Naive B cell (primary cell): ENCODE data around the gene OR52N2. TPM values are rescaled to one million over a fixed set of nuclear protein-coding genes. Genes with fewer than 3 reads are reported as not detected.

Experiments used
- ATAC-seq, 2 donors: fragments of 150-1000 bp; cut with Tn5 transposase; 2 replicates each; pipeline ENCODE4 v1.10.0; 2021; ENCODE audit warnings: low read depth in 2 of 2, mild to moderate bottlenecking in 2 of 2, moderate library complexity in 2 of 2
- DNase-seq: peaks from one replicate; pipeline ENCODE4 v3.0.0; 2022
- H3K27ac Mint-ChIP-seq, 6 donors: one replicate each; pipeline ENCODE4 v1.8.0; 2020 to 2022; ENCODE audit warnings: mild to moderate bottlenecking in 6 of 6, mixed read lengths in 6 of 6, moderate library complexity in 5 of 6, inconsistent platforms in 2 of 6
- H3K27me3 Mint-ChIP-seq, 3 donors: one replicate each; pipeline ENCODE4 v1.8.0; 2021 to 2022; ENCODE audit warnings: mixed read lengths in 3 of 3, mild to moderate bottlenecking in 1 of 3
- H3K36me3 Mint-ChIP-seq, 2 donors: one replicate each; pipeline ENCODE4 v1.8.0; 2020 to 2022; ENCODE audit warnings: mixed read lengths in 2 of 2, inconsistent platforms in 1 of 2, mild to moderate bottlenecking in 1 of 2
- H3K4me1 Mint-ChIP-seq, 3 donors: one replicate each; pipeline ENCODE4 v1.8.0; 2020 to 2022; ENCODE audit warnings: mixed read lengths in 3 of 3, inconsistent platforms in 1 of 3, mild to moderate bottlenecking in 1 of 3, moderate library complexity in 1 of 3
- H3K4me3 Mint-ChIP-seq, 8 donors: one replicate each; pipeline ENCODE4 v1.8.0; 2020 to 2022; ENCODE audit warnings: mild to moderate bottlenecking in 8 of 8, mixed read lengths in 8 of 8, moderate library complexity in 8 of 8, inconsistent platforms in 2 of 8
- H3K9me3 Mint-ChIP-seq, 7 donors: one replicate each; pipeline ENCODE4 v1.8.0; 2020 to 2022; ENCODE audit warnings: mixed read lengths in 7 of 7, mild to moderate bottlenecking in 5 of 7, inconsistent platforms in 2 of 7, moderate library complexity in 1 of 7
- polyA plus RNA-seq, 6 donors: library from polyadenylated mRNA; unstranded; fragments of 300-500 nt; fragmentation: Illumina TruSeq; gene quantifications; one replicate each; pipeline ENCODE4 v1.2.3, GENCODE V29; 2021; ENCODE audit warnings: low read depth in 6 of 6

The OR52N2 gene
- polyA plus RNA-seq, 6 donors from 2014 or later, result not detected

- H3K27me3 Mint-ChIP-seq, result peaks cover 6 to 14% (median 13%) of the 10 kb centered on the region in 3 donors
- DNase-seq, result no peak
Observed at GRCh38 chr11:5833446-5833845, 24.7 kb downstream of the OR52N2 start.

GRCh38 chr11:5837695-5838094, 29.0 kb downstream of the OR52N2 start:
- Mint-ChIP-seq H3K27me3 (peaks cover 10 to 34% (median 24%) of the 10 kb centered on the region in 3 donors), H3K36me3 (no peaks in the 10 kb centered on the region), H3K9me3 (peaks cover 0 to 18% (median 6%) of the 10 kb centered on the region in 7 donors), H3K4me1 (no peaks in the 10 kb centered on the region), H3K4me3 (no peak overlapping the region), H3K27ac (no peak overlapping the region)
- no peak for DNase-seq
- no peak for ATAC-seq

More at GRCh38 chr11:5833446-5833845, 24.7 kb downstream of the OR52N2 start:
- no peak for ATAC-seq
- Mint-ChIP-seq H3K9me3 (peaks cover 0 to 11% (median 2%) of the 10 kb centered on the region in 7 donors), H3K27ac (no peak overlapping the region), H3K36me3 (no peaks in the 10 kb centered on the region), H3K4me1 (no peaks in the 10 kb centered on the region), H3K4me3 (no peak overlapping the region)

- H3K4me1 Mint-ChIP-seq, result no peaks in the 10 kb centered on the region
- no peak within 1 kb of the TSS for H3K4me3 Mint-ChIP-seq
- DNase-seq, result no peak
- H3K9me3 Mint-ChIP-seq, result peaks cover 0 to 18% (median 6%) of the 10 kb centered on the region in 7 donors
- peaks cover 10 to 34% (median 24%) of the 10 kb centered on the region in 3 donors for H3K27me3 Mint-ChIP-seq
- no peaks in the 10 kb centered on the region for H3K36me3 Mint-ChIP-seq
- H3K27ac Mint-ChIP-seq, result no peak within 1 kb of the TSS
- ATAC-seq, result no peak
Observed at GRCh38 chr11:5841797-5842196, 33.1 kb downstream of the OR52N2 start, which contains the start of gene OR52E6. OR52E6 (minus strand) TSS chr11:5841897; CDS start chr11:5841897, 0 bp downstream.

GRCh38 chr11:5846701-5847100, 38.0 kb downstream of the OR52N2 start:
- Mint-ChIP-seq H3K27me3 (no peaks in the 10 kb centered on the region), H3K36me3 (no peaks in the 10 kb centered on the region), H3K9me3 (peaks cover 0 to 7% (median 0%) of the 10 kb centered on the region in 7 donors), H3K27ac (no peak overlapping the region), H3K4me1 (no peaks in the 10 kb centered on the region), H3K4me3 (no peak overlapping the region)
- ATAC-seq (no peak), DNase-seq (no peak)

- Mint-ChIP-seq H3K36me3 (no peaks in the 10 kb centered on the region), H3K4me1 (no peaks in the 10 kb centered on the region)
Observed at GRCh38 chr11:5847711-5848110, 39.0 kb downstream of the OR52N2 start.

GRCh38 chr11:5851002-5851401, 42.3 kb downstream of the OR52N2 start:
- Mint-ChIP-seq H3K27me3 (peaks cover 0 to 7% (median 0%) of the 10 kb centered on the region in 3 donors), H3K4me3 (no peak overlapping the region), H3K36me3 (no peaks in the 10 kb centered on the region), H3K9me3 (peaks cover 0 to 28% (median 5%) of the 10 kb centered on the region in 7 donors), H3K4me1 (no peaks in the 10 kb centered on the region), H3K27ac (no peak overlapping the region)
- no peak for DNase-seq
- no peak for ATAC-seq

More at GRCh38 chr11:5847711-5848110, 39.0 kb downstream of the OR52N2 start:
- DNase-seq (no peak), ATAC-seq (no peak)
- H3K27me3 Mint-ChIP-seq, result no peaks in the 10 kb centered on the region
- peaks cover 0 to 16% (median 3%) of the 10 kb centered on the region in 7 donors for H3K9me3 Mint-ChIP-seq
- no peak overlapping the region for H3K27ac Mint-ChIP-seq
- H3K4me3 Mint-ChIP-seq, result no peak overlapping the region

- DNase-seq (no peak), ATAC-seq (no peak)
- Mint-ChIP-seq H3K4me3 (no peak within 1 kb of the TSS), H3K27me3 (peaks cover 0 to 17% (median 4%) of the 10 kb centered on the region in 3 donors), H3K9me3 (peaks cover 0 to 13% (median 3%) of the 10 kb centered on the region in 7 donors), H3K4me1 (no peaks in the 10 kb centered on the region), H3K36me3 (no peaks in the 10 kb centered on the region), H3K27ac (no peak within 1 kb of the TSS)
Observed at GRCh38 chr11:5857590-5857989, 48.9 kb downstream of the OR52N2 start, which contains the start of gene OR52E8. OR52E8 (minus strand) TSS chr11:5857690; CDS start chr11:5857690, 0 bp downstream.

- ATAC-seq (no peak), DNase-seq (no peak)
Observed at GRCh38 chr11:5865826-5866225, 57.1 kb downstream of the OR52N2 start.

More at GRCh38 chr11:5865826-5866225, 57.1 kb downstream of the OR52N2 start:
- no peak overlapping the region for H3K4me3 Mint-ChIP-seq
- H3K4me1 Mint-ChIP-seq, result no peaks in the 10 kb centered on the region
- H3K27ac Mint-ChIP-seq, result no peak overlapping the region
- peaks cover 0 to 14% (median 8%) of the 10 kb centered on the region in 7 donors for H3K9me3 Mint-ChIP-seq
- peaks cover 0 to 4% of the 10 kb centered on the region in 2 donors for H3K36me3 Mint-ChIP-seq
- H3K27me3 Mint-ChIP-seq, result peaks cover 4 to 11% (median 8%) of the 10 kb centered on the region in 3 donors

Other genes with a start within 250 kb of the OR52N2 start
- under 1 TPM in 1 of 6 donors, not detected in 5; 0.33 TPM for gene OR52B6, start 228.0 kb upstream of the OR52N2 start, polyA plus RNA-seq
- under 1 TPM in 1 of 6 donors, not detected in 5; 0.22 TPM for gene TRIM6, start 212.3 kb upstream of the OR52N2 start, polyA plus RNA-seq
- 10 to 100 TPM; 25.3 to 58.5 (median 30.8) TPM for gene TRIM34, start 183.9 kb upstream of the OR52N2 start, polyA plus RNA-seq
- gene TRIM5, start 123.8 kb upstream of the OR52N2 start, polyA plus RNA-seq, result 10 to 100 TPM in 1 of 6 donors, 1 to 10 TPM in 5; 5.0 to 10.2 (median 7.9) TPM
- 100 to 1,000 TPM; 178 to 300 (median 241) TPM for gene TRIM22, start 119.1 kb upstream of the OR52N2 start, polyA plus RNA-seq
- gene OR56B1, start 72.5 kb upstream of the OR52N2 start, polyA plus RNA-seq, result under 1 TPM in 5 of 6 donors, not detected in 1; 0.16 to 0.32 (median 0.18) TPM
- gene OR52N4, start 54.7 kb upstream of the OR52N2 start, polyA plus RNA-seq, result 1 to 10 TPM in 2 of 6 donors, under 1 TPM in 2, not detected in 2; 0.49 to 1.1 (median 0.87) TPM
- gene OR52N5, start 25.6 kb upstream of the OR52N2 start, polyA plus RNA-seq, result under 1 TPM in 1 of 6 donors, not detected in 5; 0.20 TPM
- not detected for gene OR52N1, start 17.7 kb upstream of the OR52N2 start, polyA plus RNA-seq
- not detected for gene OR52E6, start 33.0 kb downstream of the OR52N2 start, polyA plus RNA-seq
- not detected for gene OR52E8, start 48.8 kb downstream of the OR52N2 start, polyA plus RNA-seq
- not detected for gene OR52E4, start 71.7 kb downstream of the OR52N2 start, polyA plus RNA-seq
- not detected for gene OR52E5, start 84.3 kb downstream of the OR52N2 start, polyA plus RNA-seq
- not detected for gene OR56A3, start 133.3 kb downstream of the OR52N2 start, polyA plus RNA-seq
- gene OR56A5, start 159.6 kb downstream of the OR52N2 start, polyA plus RNA-seq, result not detected
- not detected for gene OR52L1, start 178.1 kb downstream of the OR52N2 start, polyA plus RNA-seq
- not detected for gene OR56A4, start 198.0 kb downstream of the OR52N2 start, polyA plus RNA-seq
- gene OR56A1, start 221.8 kb downstream of the OR52N2 start, polyA plus RNA-seq, result not detected